Stimulated activated CD8-positive, alpha-beta memory T cell treated with anti-CD3 and anti-CD28 coated beads, Interleukin-12 subunit alpha, Interleukin-12 subunit beta, amount 100 ng/mL, for 24 hours (primary cell): ENCODE data around the gene PHF5A.

Experiments
- DNase-seq: peaks from one replicate; pipeline ENCODE4 v3.0.0-alpha.2; 2020; ENCODE audit errors: extremely low read depth

Gene PHF5A

DNA sequence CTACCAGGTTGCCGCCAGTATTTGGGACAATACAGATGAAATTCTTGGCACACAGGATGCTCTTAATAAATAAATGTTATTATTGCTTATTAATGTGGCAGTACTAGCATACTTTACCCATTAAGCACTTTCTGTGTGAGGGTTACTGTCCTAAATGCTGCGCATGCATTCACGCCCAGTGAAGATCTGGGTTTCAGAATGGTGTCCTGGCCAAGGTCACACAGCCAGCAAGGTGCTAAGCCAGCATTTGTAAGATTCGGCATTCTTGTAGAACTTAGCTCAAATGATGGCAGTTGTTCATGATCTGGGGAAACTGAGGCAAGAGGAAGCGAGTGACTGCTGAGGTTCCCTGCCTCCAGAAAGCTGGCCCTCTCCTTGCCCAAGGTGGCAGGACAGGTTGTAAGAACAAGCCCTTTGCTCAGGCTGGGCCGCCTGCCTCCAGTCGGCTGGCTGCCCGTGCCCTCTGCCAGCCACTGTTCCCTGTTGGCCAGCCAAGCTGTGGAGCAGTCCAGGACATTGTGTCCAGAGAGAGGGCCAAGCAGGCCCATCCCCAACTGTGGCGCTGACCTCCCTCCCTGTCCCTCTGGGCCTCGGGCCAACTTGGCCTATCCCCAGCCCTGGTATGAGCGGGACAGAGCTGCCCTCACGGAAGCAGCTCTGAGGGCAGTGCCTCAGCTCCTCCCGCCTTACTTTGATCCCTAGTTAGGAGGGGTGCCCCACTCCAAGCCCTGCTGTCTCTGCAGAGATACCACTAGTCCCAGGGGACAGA lies 50.7 kb downstream of the PHF5A start:
- DNase-seq = no peak

- no peak for DNase-seq
Measured at GRCh38 chr22:41415554-41415953, 52.9 kb downstream of the PHF5A start.

DNA sequence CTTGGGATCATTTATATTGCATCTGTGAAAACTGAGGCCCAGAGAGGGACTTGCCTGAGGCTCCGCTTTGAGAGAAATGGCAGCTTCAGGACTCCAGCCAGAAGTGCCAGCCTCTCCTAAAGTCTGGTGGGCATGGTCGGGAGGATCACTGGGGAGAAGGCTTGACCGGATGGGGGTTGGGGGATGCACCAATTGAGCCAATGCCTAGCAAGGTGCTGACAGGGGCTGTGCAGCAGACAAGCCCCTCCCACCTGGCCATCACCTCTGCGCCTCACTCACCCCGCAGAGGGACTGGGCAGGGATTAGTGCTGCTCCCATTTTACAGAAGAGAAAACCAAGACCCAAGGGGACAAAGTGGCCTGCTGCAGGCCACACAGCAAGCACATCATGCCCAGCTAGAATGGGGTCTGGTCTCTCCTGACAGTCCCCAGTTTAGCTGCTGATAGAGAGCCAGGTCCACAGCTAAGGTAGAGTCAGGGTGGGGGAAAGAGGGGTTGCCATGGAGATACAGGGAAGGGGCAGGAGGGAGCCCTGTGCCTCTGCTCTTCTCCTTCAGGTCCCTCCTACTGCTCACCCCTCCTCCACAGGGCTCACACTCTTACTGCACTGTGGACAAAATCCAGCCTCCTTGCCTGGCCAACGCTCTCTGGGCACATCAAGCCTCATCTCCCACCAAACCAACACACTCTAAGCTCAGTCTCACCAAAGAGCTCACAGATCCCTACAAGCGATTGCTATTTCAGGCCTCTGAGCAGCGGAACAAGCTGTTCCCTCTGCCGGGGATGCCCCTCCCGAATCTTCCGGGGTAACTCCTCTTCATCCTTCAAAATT lies 57.3 kb downstream of the PHF5A start:
- no peak for DNase-seq

DNA sequence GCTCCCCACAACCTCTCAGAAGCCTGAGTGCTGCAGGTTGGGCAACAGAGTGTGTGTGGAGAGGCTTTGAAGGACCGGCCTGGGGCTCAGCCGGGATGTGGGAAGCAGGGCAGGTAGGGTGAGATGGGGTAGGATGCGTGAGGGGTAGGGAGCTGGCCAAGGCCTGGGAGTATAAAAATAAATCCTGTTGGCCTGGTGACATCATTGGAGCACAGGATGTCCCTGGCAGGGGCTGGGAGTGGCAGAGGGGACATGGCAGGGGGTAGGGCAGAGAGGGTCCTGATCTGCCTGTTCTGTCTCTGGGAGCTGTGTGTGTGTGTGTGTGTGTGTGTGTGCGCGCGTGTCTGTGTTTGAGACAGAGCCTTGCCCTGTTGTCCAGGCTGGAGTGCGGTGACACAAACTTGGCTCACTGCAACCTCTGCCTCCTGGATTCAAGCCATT lies 58.2 kb downstream of the PHF5A start:
- no peak for DNase-seq
